GM23248 (cell line): ENCODE measurements around the gene ENTREP1.

Experiments
- EZH2 ChIP-seq: fragments of 200-600 bp; sonication (generic); IDR thresholded peaks from 2 replicates; pipeline ENCODE4 v1.6.1; 2018; ENCODE audit warnings: antibody characterized with exemption, mild to moderate bottlenecking; ENCODE audit not compliant: insufficient read depth, poor library complexity, severe bottlenecking
- EZH2phosphoT487 ChIP-seq: fragments of 200-600 bp; sonication (generic); IDR thresholded peaks from 2 replicates; pipeline ENCODE4 v1.6.1; 2018; ENCODE audit warnings: antibody characterized with exemption, moderate library complexity, mild to moderate bottlenecking, low read depth; ENCODE audit not compliant: insufficient read depth

GRCh38 chr9:69323861-69324260, 1.2 kb upstream of the ENTREP1 start:
- TF ChIP-seq EZH2phosphoT487: no peak
- no peak for TF ChIP-seq EZH2
